Stimulated activated CD4-positive, alpha-beta T cell treated with anti-CD3 and anti-CD28 coated beads, Interleukin-15, amount 100 ng/mL, for 1 hour (primary cell): ENCODE results near the gene PHLDB1.
"Not testable (repeated sequence)": the region's sequence is repeated elsewhere in the genome, so short reads cannot be mapped to it uniquely, and the experiment has no call there.

ENCODE experiments used
- DNase-seq, 2 donors: peaks; one replicate each; pipeline ENCODE4 v3.0.0-alpha.2; 2020; ENCODE audit warnings: low read depth in 1 of 2, low spot score in 1 of 2

PHLDB1 gene

GRCh38 chr11:118684187-118684586, 76.8 kb downstream of the PHLDB1 start:
- DNase-seq: no peak

- no peak for DNase-seq
Observed at GRCh38 chr11:118687906-118688305, 80.5 kb downstream of the PHLDB1 start.

- not testable (repeated sequence) for DNase-seq
Observed at GRCh38 chr11:118688339-118688738, 80.9 kb downstream of the PHLDB1 start.

- DNase-seq: no peak
Observed at GRCh38 chr11:118688851-118689502, 81.6 kb downstream of the PHLDB1 start.

- no peak for DNase-seq
Observed at GRCh38 chr11:118689503-118689851, 82.1 kb downstream of the PHLDB1 start.

GRCh38 chr11:118689852-118690552, 82.6 kb downstream of the PHLDB1 start:
- DNase-seq: peak; percentile 63 to 69

GRCh38 chr11:118690553-118691304, 83.3 kb downstream of the PHLDB1 start:
- DNase-seq: no peak

- peak; percentile 17 to 40 for DNase-seq
Observed at GRCh38 chr11:118691926-118692830, 84.8 kb downstream of the PHLDB1 start.

GRCh38 chr11:118694185-118694584, 86.8 kb downstream of the PHLDB1 start:
- DNase-seq: no peak

GRCh38 chr11:118694771-118695170, 87.4 kb downstream of the PHLDB1 start:
- DNase-seq: no peak

- no peak for DNase-seq
Observed at GRCh38 chr11:118696673-118697226, 89.3 kb downstream of the PHLDB1 start.

GRCh38 chr11:118697346-118697745, 89.9 kb downstream of the PHLDB1 start:
- DNase-seq: no peak

GRCh38 chr11:118699506-118700220, 92.2 kb downstream of the PHLDB1 start:
- peak in 1 of 2 donors; percentile 34 for DNase-seq

GRCh38 chr11:118703563-118704106, 96.2 kb downstream of the PHLDB1 start:
- DNase-seq: no peak

- peak in 1 of 2 donors; percentile 11 for DNase-seq
Observed at GRCh38 chr11:118705111-118705741, 97.8 kb downstream of the PHLDB1 start.

- no peak for DNase-seq
Observed at GRCh38 chr11:118705791-118706545, 98.6 kb downstream of the PHLDB1 start.

GRCh38 chr11:118706546-118706825, 99.1 kb downstream of the PHLDB1 start:
- no peak for DNase-seq
